GM12878 (cell line): ENCODE measurements around the gene CCDC57. TPM values are rescaled to one million over a fixed set of nuclear protein-coding genes. Genes with fewer than 3 reads are reported as not detected.

ENCODE experiments used
- ATAC-seq: fragments of 200-7000 bp; cut with Tn5 transposase; 3 replicates; pipeline ENCODE4 v1.9.1; 2020; ENCODE audit warnings: mild to moderate bottlenecking, moderate library complexity
- BruUV-seq: library from RNA; stranded (reverse); fragments of 400-500 nt; replicated peaks from 2 replicates; lab custom pipeline; 2021; lab: Mats Ljungman, UMichigan
- CTCF ChIA-PET: fragments of 300-600 bp; sonication (Branson Sonifier 250); formaldehyde crosslinking; extraction: SDS; loops from one replicate; lab custom pipeline; 2021; ENCODE audit warnings: inconsistent platforms; lab: Yijun Ruan, JAX
- POLR2A ChIA-PET: fragments of 350-600 bp; formaldehyde crosslinking; extraction: SDS; loops from one replicate; lab custom pipeline; 2021; ENCODE audit warnings: inconsistent platforms; lab: Charles Lee
- RAD21 ChIA-PET: fragments of 300-600 bp; sonication (Branson Sonifier 250); formaldehyde crosslinking; loops from one replicate; lab custom pipeline; 2023; ENCODE audit warnings: antibody characterized with exemption; ENCODE audit not compliant: unreplicated experiment; lab: Charles Lee
- SMC1A ChIA-PET: fragments of 300-600 bp; sonication (Branson Sonifier 250); formaldehyde crosslinking; loops from one replicate; lab custom pipeline; 2023; ENCODE audit not compliant: unreplicated experiment, uncharacterized antibody; lab: Charles Lee
- DNase-seq: peaks from one replicate; pipeline ENCODE4 v3.0.0-alpha.2; 2011; ENCODE audit warnings: low read depth, low spot score
- FAIRE-seq: peaks from 3 replicates; lab custom pipeline; 2011; peaks lifted over from hg19 to GRCh38; lab: Jason Lieb, UNC
- H2AFZ ChIP-seq: 2 replicates; pipeline ENCODE4 v1.6.0; 2011; ENCODE audit warnings: low read depth, low read length, control low read depth; ENCODE audit not compliant: control insufficient read depth
- H3K27ac ChIP-seq: 2 replicates; pipeline ENCODE4 v1.5.1; 2011; ENCODE audit warnings: control low read depth; ENCODE audit not compliant: control insufficient read depth, insufficient read depth
- H3K27me3 ChIP-seq, 2 experiments: replicated peaks in 1 of 2; 2 replicates each; pipeline versions ENCODE4 v1.6.0 to v1.6.1; 2011; ENCODE audit warnings: low read length in 1 of 2; ENCODE audit not compliant: control insufficient read depth in 2 of 2, insufficient read depth in 2 of 2
- H3K36me3 ChIP-seq, 2 experiments: 2 replicates each; pipeline ENCODE4 v1.5.1; 2011; ENCODE audit warnings: low read length in 1 of 2; ENCODE audit not compliant: control insufficient read depth in 2 of 2, insufficient read depth in 2 of 2
- H3K4me1 ChIP-seq: 2 replicates; pipeline ENCODE4 v1.6.1; 2011; ENCODE audit warnings: mild to moderate bottlenecking, low read length, moderate library complexity, mixed read lengths; ENCODE audit not compliant: control insufficient read depth, insufficient read depth
- H3K4me2 ChIP-seq: 2 replicates; pipeline ENCODE4 v1.6.0; 2011; ENCODE audit warnings: control low read depth; ENCODE audit not compliant: control insufficient read depth, insufficient read depth
- H3K4me3 ChIP-seq: fragments of 200-600 bp; sonication (generic); 2 replicates; pipeline ENCODE4 v1.5.1; 2016
- H3K79me2 ChIP-seq: 2 replicates; pipeline ENCODE4 v1.6.0; 2011; ENCODE audit warnings: low read length; ENCODE audit not compliant: control insufficient read depth, insufficient read depth
- H3K9ac ChIP-seq: 2 replicates; pipeline ENCODE4 v1.8.0; 2011; ENCODE audit warnings: low read length, control low read depth, mixed read lengths; ENCODE audit not compliant: control insufficient read depth, insufficient read depth
- H3K9me3 ChIP-seq: replicated peaks from 3 replicates; pipeline ENCODE4 v1.5.1; 2011; ENCODE audit warnings: mild to moderate bottlenecking, low read length; ENCODE audit not compliant: control insufficient read depth, insufficient read depth
- H4K20me1 ChIP-seq: 2 replicates; pipeline ENCODE4 v1.6.0; 2011; ENCODE audit not compliant: control insufficient read depth, insufficient read depth
- ATF3 ChIP-seq: IDR thresholded peaks from 2 replicates; pipeline ENCODE4 v1.6.1; 2011; ENCODE audit warnings: low read depth, mild to moderate bottlenecking, low read length, moderate library complexity, borderline replicate concordance; ENCODE audit errors: extremely low read depth
- FOXK2 ChIP-seq: fragments of 450-650 bp; IDR thresholded peaks from 2 replicates; pipeline ENCODE4 v1.6.1; 2017; ENCODE audit warnings: mild to moderate bottlenecking, moderate library complexity
- HDAC6 ChIP-seq: fragments of 200-600 bp; sonication (generic); IDR thresholded peaks from one replicate; pipeline ENCODE4 v1.8.0; 2017; ENCODE audit warnings: antibody characterized with exemption; ENCODE audit not compliant: unreplicated experiment
- IKZF2 ChIP-seq, 2 experiments: fragments of 450-650 bp; IDR thresholded peaks; 2 replicates each; pipeline ENCODE4 v1.6.1; 2017; ENCODE audit warnings: mild to moderate bottlenecking in 2 of 2, moderate library complexity in 2 of 2
- IRF4 ChIP-seq: IDR thresholded peaks from 2 replicates; pipeline ENCODE4 v1.6.1; 2011; ENCODE audit warnings: low read depth, low read length
- MTA2 ChIP-seq: fragments of 450-650 bp; IDR thresholded peaks from 2 replicates; pipeline ENCODE4 v1.6.1; 2016; ENCODE audit warnings: low read depth, mild to moderate bottlenecking, moderate library complexity
- NFYA ChIP-seq: IDR thresholded peaks from 2 replicates; pipeline ENCODE4 v1.6.1; 2011; ENCODE audit warnings: low read depth, mild to moderate bottlenecking, low read length, improper control_type of control experiment, borderline replicate concordance
- SIX5 ChIP-seq: IDR thresholded peaks from 2 replicates; pipeline ENCODE4 v1.6.1; 2011; ENCODE audit warnings: mild to moderate bottlenecking, low read depth, low read length, moderate library complexity; ENCODE audit not compliant: severe bottlenecking
- SREBF2 ChIP-seq: IDR thresholded peaks from 2 replicates; pipeline ENCODE4 v1.6.1; 2012; ENCODE audit warnings: mild to moderate bottlenecking, low read length
- TCF12 ChIP-seq: IDR thresholded peaks from 2 replicates; pipeline ENCODE4 v1.6.1; 2011; ENCODE audit warnings: low read depth, mild to moderate bottlenecking, low read length
- TCF7 ChIP-seq: IDR thresholded peaks from 2 replicates; pipeline ENCODE4 v1.6.1; 2014; ENCODE audit warnings: antibody characterized with exemption, borderline replicate concordance
- ZSCAN29 ChIP-seq: fragments of 450-650 bp; IDR thresholded peaks from 2 replicates; pipeline ENCODE4 v1.6.1; 2017; ENCODE audit warnings: mild to moderate bottlenecking, moderate library complexity
- WGBS: methylation state at CpG from one replicate; pipeline ENCODE4 v1.1.6; 2016; ENCODE audit warnings: low lambda C conversion rate; ENCODE audit not compliant: insufficient replicate concordance, insufficient coverage; ENCODE audit errors: missing lambda C conversion rate; 5-methylcytosine and 5-hydroxymethylcytosine counted together
- in situ Hi-C: fragments of 300-500 bp; cut with MboI; formaldehyde crosslinking; loops from 9 replicates; pipeline ENCODE4 v1.14.3; 2018; ENCODE audit warnings: mixed read lengths
- intact Hi-C: fragments of 100-400 bp; cut with micrococcal nuclease; formaldehyde crosslinking; loops from one replicate; pipeline ENCODE4 v1.14.2; 2022; ENCODE audit not compliant: unreplicated experiment
- polyA plus RNA-seq, 11 experiments: library from polyadenylated mRNA; depleted of rRNA in 4 of 11; unstranded in 6 of 11; stranded (reverse) in 5 of 11; fragments of >200 nt; fragmentation: Nextera tagmentation in 4 of 11; fragmentation: Illumina TruSeq in 1 of 11; extraction: Ambion mirVana in 4 of 11; extraction: Trizol in 1 of 11; gene quantifications; 1 replicate in 1 of 11; 2 replicates in 10 of 11; pipeline versions ENCODE4 v1.2.1 to v1.2.3, GENCODE V29; 2011 to 2016; ENCODE audit warnings: inconsistent platforms in 2 of 11, missing spikeins in 2 of 11, low read depth in 1 of 11
- total RNA-seq, 4 experiments: library from RNA; depleted of rRNA in 3 of 4; stranded (reverse); fragments of >200 nt in 3 of 4; fragmentation: Illumina TruSeq in 1 of 4; extraction: Trizol in 1 of 4; gene quantifications; 2 replicates each; pipeline versions ENCODE4 v1.2.1 to v1.2.3, GENCODE V29; 2013 to 2021
- TF ChIP-seq, protein P1 (sequence below): IDR thresholded peaks from 2 replicates; pipeline ENCODE4 v1.6.1; 2011; ENCODE audit warnings: mild to moderate bottlenecking, low read depth, low read length, moderate library complexity; ENCODE audit not compliant: insufficient replicate concordance

CCDC57 gene
- total and polyA plus RNA-seq, 10 of the 15 experiments (the other 5 are each of a cell fraction or from before 2014, with no cell fraction given) = 5.4 to 123 (median 45.8) TPM

- 91% methylated on average over 12 of the region's 12 CpGs for WGBS
- no peaks in the 10 kb centered on the region for H3K27me3 ChIP-seq
- H3K27ac ChIP-seq = no peak overlapping the region
- no peak for ATAC-seq
- H3K79me2 ChIP-seq = no peaks in the 10 kb centered on the region
- H4K20me1 ChIP-seq = no peaks in the 10 kb centered on the region
- H3K9me3 ChIP-seq = no peaks in the 10 kb centered on the region
- no peak overlapping the region for H3K9ac ChIP-seq
- no peak for TF ChIP-seq TCF7
- TF ChIP-seq MTA2 = no peak
- TF ChIP-seq ZSCAN29 = no peak
- TF ChIP-seq ATF3 = no peak
- no peak for TF ChIP-seq NFYA
- TF ChIP-seq HDAC6 = no peak
- no peak for TF ChIP-seq IRF4
- TF ChIP-seq, protein P1, sequence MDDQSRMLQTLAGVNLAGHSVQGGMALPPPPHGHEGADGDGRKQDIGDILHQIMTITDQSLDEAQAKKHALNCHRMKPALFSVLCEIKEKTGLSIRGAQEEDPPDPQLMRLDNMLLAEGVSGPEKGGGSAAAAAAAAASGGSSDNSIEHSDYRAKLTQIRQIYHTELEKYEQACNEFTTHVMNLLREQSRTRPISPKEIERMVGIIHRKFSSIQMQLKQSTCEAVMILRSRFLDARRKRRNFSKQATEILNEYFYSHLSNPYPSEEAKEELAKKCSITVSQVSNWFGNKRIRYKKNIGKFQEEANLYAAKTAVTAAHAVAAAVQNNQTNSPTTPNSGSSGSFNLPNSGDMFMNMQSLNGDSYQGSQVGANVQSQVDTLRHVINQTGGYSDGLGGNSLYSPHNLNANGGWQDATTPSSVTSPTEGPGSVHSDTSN = no peak
- TF ChIP-seq SIX5 = no peak
- no peak for TF ChIP-seq TCF12
- no peak for TF ChIP-seq SREBF2
- TF ChIP-seq IKZF2 (IDR thresholded peaks at IDR 0.05) = no peak
- TF ChIP-seq FOXK2 = no peak
- TF ChIP-seq, all 136 proteins: peak for 0
- DNase-seq (no peak), FAIRE-seq (no peak)
- CTCF ChIA-PET = interaction anchor here (0.6 to 1.0 kb wide), 3 partner anchors 9 to 156 kb away, joined by 3 read pairs; no protein-coding TSS in a partner anchor
- intact Hi-C loops = no loop called here
- Histone ChIP-seq H2AFZ (no peak overlapping the region), H3K4me2 (no peak overlapping the region), H3K4me3 (no peak overlapping the region), H3K4me1 (peaks cover 9% of the 10 kb centered on the region), H3K36me3 (no peaks in the 10 kb centered on the region)
- no TSS peak for BruUV-seq
- RAD21 ChIA-PET = no interaction called here
- POLR2A ChIA-PET = interaction anchor here (0.7 kb wide), 1 partner anchor 197 kb away, joined by 5 read pairs; no protein-coding TSS in a partner anchor
- SMC1A ChIA-PET = interaction anchor here (0.8 kb wide), 1 partner anchor 93 kb away, joined by 3 read pairs; no protein-coding TSS in a partner anchor
- in situ Hi-C loops = no loop called here
Observed at GRCh38 chr17:82199496-82199895, 13.1 kb downstream of the CCDC57 start.
